Measurements from ENCODE around the gene SLFN12L.
A peak's percentile ranks its signal among the peaks of the same experiment; 100 is the strongest.
"Not testable (repeated sequence)": the region's sequence is repeated elsewhere in the genome, so short reads cannot be mapped to it uniquely, and the experiment has no call there.

The SLFN12L gene

DNA sequence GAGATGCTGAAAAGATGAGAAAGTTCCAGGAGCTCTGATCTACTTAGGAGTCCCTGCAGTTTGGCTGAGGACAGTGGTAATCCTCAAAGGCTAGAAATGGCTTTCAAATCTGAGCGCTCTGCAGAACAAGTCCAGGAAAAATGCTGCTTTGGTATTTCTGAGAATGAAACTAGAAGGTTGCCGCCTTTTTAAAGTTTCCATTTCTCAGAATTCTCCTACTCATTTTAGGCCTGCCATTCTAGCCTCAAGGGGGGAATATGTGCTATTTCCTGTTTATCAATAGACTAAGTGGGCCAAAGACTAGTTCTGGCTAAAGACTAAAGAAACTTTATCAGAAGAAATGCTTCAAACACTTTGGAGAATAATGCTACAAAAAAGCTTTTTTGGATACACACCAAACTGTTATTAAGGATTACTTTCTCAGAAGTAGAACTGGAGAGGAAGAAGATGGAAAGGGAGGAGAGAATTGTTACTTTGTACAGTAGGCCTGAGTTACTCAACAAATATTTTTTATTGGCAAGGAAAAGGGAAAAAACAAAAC, at the start of gene SLFN12L:
Gene SLFN12L (minus strand): TSS at position 78 of the 541 bp plus-strand sequence. CDS start 15,314 bp downstream, outside the sequence.
- peak; percentile 17 for DNase-seq

DNA sequence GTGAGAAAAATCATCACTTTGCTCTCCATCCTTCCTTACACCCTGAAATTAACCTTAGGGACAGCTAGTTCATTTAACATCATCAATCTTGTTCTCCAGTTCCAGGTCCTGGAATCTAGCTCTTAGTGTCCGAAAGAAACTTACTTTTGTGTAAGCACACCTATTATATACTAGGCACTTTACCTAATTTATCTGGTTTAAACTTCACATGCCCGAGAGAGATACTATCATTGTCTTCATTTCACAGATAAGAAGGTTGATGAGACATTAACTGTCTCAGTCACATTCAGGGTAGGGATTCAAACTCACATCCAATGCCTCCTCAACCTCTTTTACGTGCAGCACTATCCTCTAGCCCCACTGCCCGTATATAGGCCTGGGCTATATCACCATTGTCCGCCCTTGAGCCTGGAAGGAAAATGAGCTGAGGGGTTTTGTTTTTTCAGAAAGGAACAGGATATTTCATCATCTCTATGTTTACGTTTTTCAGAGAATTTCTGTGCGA, 49.1 kb upstream of the SLFN12L start:
- DNase-seq = no peak

DNA sequence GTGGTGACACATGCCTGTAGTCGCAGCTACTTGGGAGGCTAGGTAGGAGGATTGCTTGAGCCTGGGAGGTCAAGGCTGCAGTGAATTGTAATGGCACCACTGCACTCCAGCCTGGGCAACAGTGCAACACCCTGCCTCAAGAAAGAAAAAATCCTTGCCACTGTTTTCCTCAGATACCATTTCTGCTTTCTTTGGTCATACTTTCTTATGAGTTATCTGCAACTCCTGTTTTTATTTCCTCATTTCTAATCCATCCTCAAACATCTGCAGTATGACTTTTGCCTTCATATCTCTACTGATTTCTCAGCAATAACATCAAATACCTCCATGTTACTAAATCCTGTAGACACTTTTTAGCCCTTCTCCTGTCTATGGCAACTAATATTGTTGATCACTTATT, 46.6 kb upstream of the SLFN12L start:
- no peak for DNase-seq

- no peak for DNase-seq
These were observed 41.5 kb upstream of the SLFN12L start for GRCh38 chr17:35578929-35579432.

DNA sequence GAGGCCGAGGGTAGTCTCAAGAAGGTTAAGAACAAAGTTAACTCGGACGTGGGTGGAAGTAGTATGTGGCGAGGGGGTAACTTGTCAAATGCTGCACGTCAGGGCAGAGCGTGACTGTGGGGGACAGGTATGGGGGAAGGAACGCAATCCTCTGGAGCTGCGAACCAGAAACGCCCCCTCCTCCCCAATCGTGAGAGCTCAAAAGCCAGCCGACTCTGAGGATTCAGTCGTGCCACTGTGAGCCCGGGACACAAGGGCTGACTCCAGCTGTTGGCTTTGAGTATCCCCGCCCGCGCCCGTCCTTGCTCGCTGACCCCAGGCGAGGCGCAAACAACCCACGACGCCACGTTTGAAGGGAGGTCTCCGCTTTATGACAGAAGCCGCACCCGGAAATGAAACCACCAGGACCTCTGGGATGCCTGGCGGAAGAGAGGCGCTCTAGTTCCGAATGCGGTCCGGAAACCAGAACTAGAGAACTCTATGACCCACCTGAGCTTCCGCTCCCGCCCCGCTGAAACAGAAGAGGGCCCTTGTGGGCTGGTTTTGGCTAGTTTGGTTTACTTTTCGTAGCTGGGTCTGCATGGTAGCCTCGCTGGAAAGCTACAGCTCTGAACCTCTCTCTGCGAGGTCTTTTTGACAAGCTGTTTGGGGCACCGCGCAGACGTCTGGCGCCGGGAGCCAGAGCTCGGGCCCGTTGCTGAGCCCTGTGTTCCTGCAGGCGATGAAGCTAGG, 40.9 kb upstream of the SLFN12L start, which contains the start of gene PEX12:
Gene PEX12 (minus strand): TSS at position 375 of the 732 bp plus-strand sequence. CDS start 550 bp downstream, outside the sequence.
- peak; percentile 83 for DNase-seq

- DNase-seq = no peak
These were observed 40.3 kb upstream of the SLFN12L start for GRCh38 chr17:35577830-35578196.

GRCh38 chr17:35575759-35576158, 38.3 kb upstream of the SLFN12L start:
- no peak for DNase-seq

DNA sequence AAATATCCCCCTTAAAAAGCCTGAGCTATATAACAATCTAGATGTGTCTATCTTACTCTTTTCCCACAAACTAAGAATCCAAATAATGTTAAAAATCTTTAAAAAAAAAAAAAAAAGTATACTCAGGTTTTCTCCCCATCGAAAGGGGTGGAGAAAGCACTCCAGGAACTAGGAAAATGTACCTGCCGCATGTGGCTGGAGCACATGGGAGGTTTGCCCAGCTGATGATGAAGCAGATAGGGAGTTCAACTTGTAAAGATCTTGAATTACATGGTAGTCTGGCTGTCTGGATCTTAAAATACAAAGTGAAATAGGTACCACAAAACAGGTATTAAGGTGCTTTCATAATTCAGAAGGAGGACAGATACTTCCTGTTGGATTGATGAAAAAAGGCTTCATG, 31.9 kb upstream of the SLFN12L start:
- no peak for DNase-seq

DNA sequence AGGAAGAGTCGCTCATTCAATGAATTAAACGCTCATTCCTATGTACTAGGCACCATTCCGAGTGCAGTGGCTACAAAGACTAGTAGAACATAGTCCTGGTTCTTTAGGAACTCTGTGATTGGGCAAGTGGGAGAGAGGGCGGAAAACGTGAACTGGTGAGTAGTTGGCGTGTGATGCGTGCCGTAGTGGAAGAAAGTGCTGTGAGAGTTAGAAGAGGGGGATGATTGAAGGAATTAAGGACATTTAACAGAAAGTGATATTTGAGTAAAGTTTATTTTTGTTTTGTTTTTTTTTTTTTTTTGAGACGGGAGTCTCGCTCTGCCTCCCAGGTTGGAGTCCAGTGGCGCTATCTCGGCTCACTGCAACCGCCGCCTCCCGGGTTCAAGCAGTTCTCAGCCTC, 31.1 kb upstream of the SLFN12L start:
- no peak for DNase-seq

GRCh38 chr17:35566968-35567367, 29.5 kb upstream of the SLFN12L start:
- no peak for DNase-seq

DNA sequence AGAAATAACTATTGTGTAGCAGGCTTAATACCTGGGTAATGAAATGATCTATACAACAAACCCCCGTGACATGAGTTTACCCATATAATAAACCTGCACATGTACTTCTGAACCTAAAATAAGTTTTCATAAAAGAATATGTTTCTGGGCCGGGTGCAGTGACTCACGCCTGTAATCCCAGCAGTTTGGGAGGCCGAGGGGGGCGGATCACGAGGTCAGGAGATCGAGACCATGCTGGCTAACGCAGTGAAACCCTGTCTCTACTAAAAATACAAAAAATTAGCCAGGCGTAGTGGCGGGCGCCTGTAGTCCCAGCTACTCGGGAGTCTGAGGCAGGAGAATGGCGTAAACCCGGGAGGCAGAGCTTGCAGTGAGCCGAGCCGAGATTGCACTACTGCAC, 25.7 kb upstream of the SLFN12L start:
- not testable (repeated sequence) for DNase-seq

GRCh38 chr17:35560703-35561102, 23.2 kb upstream of the SLFN12L start, which contains the start of gene SLFN14:
TSS of gene SLFN14 (minus strand) at chr17:35560819. CDS start at chr17:35558062, 2,757 bp downstream.
- no peak for DNase-seq

DNA sequence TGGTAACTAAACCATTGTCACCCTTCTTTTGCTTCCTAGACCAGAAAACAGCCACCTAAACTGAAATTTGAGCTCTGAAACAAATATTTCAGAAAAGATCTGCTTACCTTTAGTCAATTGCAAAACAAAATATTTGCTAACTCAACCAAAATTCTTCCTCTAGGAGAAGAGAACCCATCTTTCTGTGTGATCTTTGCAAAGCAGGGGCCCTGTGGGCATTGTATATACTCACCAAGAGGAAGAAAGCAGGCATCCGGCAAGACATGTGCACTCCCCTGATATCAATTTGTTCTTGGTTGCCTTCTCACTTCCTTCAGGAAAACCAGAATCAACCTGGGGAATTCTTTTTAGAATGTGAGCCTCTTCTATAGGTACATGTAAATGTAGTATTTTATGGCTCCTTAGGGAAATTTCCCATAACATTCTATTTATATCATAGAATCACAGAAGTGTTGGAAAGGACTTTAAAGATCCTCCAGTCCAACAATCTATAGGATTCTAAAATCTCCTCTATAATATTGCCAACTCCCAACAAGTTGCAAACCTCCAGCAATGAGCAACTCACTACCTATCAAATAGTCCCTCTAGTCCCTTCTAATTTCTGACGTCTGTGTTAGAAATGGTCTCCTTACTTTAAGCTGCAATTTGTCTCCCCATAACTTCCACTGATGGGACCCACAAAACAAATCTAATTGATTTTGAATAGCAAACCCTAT, 22.2 kb upstream of the SLFN12L start:
- DNase-seq = no peak

DNA sequence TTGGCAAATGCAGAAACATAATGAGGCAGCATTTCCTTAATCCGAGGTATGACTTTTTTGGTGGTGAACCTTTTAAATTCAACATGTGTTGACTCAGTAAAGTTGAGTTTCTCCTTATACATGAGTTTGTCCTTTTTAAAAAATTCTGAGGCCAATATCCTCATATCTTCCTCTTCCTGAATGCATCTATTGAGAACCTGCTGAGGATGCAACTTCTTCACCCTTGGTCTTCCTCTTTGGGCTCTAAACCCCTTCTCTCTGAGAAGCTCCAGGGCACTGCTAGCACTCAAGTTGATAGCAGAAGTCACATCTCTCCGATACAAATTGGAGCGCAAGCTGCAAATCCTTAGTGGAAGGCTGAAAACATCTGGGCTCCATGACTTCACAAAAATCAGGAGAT, 19.9 kb upstream of the SLFN12L start:
- no peak for DNase-seq

DNA sequence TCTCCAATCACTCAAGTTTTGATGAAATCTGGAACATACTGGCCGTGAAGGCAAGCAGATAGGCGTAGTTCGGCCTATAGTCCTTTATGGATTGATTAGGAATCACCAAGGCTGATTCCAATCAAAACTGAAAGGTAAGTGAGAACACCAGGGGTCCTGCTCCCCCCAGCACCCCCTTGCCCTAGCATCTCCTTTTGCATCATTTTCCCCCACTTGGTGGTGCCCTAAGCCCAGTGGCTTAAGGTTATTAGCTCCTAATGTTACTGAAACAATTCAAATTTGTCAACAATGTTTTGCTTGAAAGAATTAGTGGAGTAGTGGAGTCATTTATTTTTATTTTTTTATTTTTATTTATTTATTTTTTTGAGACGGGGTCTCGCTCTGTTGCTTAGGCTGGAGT, 18.2 kb upstream of the SLFN12L start:
- no peak for DNase-seq

GRCh38 chr17:35554668-35555067, 17.2 kb upstream of the SLFN12L start:
- no peak for DNase-seq

DNA sequence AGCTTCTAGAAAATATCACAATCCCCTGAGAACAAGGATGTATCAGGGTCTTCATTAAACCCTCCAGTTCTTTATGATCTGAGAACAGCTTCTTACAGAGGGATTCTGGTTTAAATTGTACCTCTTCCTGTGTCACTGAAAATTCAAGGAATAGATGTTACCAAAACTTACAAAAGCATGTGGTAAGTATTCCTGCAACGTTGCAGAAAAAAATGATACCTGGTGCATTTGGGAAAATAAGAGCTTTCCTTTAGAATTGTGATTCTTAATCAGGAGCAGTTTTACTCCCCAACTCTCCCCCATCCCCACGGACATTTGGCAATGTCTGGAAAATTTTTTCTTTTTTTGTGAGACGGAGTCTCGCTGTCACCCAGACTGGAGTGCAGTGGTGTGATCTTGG, 15.8 kb upstream of the SLFN12L start:
- no peak for DNase-seq

DNA sequence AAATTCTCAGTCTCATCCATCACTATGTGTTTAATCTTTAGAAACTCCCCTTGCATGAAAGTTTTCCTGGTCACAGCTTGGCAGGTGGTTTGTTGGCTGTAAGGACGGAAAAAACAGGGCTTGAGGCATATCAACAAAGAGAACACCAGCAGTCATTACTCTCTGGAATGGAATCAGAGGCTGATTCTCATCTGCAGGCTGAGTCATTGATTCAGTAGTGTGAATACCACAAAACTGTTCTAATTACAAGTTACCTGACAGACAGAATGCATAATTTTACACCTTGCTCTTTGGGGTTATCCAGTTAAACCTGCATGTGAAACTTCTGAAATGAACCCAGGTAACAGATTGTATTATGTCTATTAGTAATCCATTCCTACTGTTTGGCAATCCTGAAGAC, 11.5 kb upstream of the SLFN12L start:
- no peak for DNase-seq

DNA sequence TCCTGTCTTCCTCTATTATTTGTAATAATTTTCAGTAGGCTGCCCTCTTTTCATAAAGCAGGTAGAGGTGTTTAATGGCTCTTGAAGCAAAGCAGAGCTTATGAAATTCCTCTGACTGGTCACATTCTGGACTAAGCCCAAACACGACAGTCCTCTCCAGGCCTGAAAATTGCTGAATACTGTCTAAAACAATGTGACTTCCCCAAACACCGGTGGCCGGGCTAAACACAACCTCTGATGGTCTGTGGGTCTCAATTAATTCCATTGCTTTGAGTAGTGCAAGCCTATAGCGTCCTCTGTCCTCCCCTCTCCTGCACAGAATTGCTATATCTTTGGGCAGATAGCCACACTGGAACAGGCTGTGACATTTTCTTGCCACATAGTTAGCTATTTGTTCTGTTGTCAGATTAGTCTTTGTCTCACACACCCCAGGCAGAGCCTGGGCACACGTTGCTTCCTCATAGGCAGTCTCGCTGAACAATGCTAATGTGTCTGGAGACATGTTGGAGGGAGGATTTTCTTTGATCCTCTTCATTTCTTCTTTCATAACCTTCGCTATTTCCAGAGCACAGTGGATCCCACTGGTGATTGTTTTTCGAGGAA, 10.8 kb upstream of the SLFN12L start:
- DNase-seq = no peak

GRCh38 chr17:35546487-35546886, 9.0 kb upstream of the SLFN12L start:
- no peak for DNase-seq

- no peak for DNase-seq
These were observed 7.7 kb upstream of the SLFN12L start for GRCh38 chr17:35545150-35545549.

DNA sequence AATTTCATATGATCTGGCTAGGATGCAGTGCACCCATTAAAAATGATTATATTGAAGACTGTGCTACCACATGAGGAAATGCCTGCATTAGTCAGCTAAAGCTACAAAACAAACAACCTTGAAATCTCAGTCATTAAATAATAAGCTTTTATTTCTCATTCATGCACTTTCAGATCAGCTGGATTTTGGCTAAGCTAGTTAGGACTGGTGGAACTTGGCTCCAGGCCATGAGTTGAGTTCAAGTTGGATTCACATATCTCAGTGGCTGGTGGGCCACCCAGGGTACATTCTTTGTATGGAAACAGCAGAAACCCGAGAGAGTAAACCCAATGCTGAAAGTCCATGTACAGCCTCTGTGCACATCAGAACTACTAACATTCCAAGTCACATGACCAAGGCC, 6.4 kb upstream of the SLFN12L start:
- DNase-seq = no peak

GRCh38 chr17:35542990-35543389, 5.5 kb upstream of the SLFN12L start:
- no peak for DNase-seq
